Urinary bladder (tissue), 4 donors: ENCODE data around the gene IPO13. TPM values are rescaled to one million over a fixed set of nuclear protein-coding genes. Genes with fewer than 3 reads are reported as not detected.

ENCODE experiments used
- DNase-seq: peaks from one replicate; pipeline ENCODE4 v3.0.0-alpha.2; 2015; ENCODE audit errors: extremely low spot score
- H3K27ac ChIP-seq: one replicate; pipeline ENCODE4 v1.5.1; 2013; ENCODE audit warnings: low read depth, mild to moderate bottlenecking, moderate library complexity
- H3K36me3 ChIP-seq: one replicate; pipeline ENCODE4 v1.6.1; 2013; ENCODE audit warnings: mild to moderate bottlenecking, moderate library complexity; ENCODE audit not compliant: insufficient read depth
- H3K4me1 ChIP-seq: one replicate; pipeline ENCODE4 v1.6.1; 2013; ENCODE audit warnings: mild to moderate bottlenecking, moderate library complexity; ENCODE audit not compliant: insufficient read depth
- H3K4me3 ChIP-seq: one replicate; pipeline ENCODE4 v1.5.1; 2013; ENCODE audit warnings: low read depth, low read length
- WGBS: extraction: QIAGEN DNeasy Blood & Tissue Kit; methylation state at CpG from one replicate; pipeline ENCODE4 v1.1.7; 2013; 5-methylcytosine and 5-hydroxymethylcytosine counted together
- polyA plus RNA-seq: library from polyadenylated mRNA; stranded (reverse); fragments of 200-250 nt; gene quantifications from one replicate; pipeline ENCODE4 v1.2.3, GENCODE V29; 2013
- total RNA-seq: library from RNA; depleted of rRNA; stranded (reverse); fragments of >200 nt; gene quantifications from one replicate; pipeline ENCODE4 v1.2.3, GENCODE V29; 2014
- donor health status: healthy with polysubstance abuse.
- donor health status: healthy.

Gene IPO13
- total and polyA plus RNA-seq, 2 donors = 11.5 to 22.2 TPM

GRCh38 chr1:43965316-43965715 is 18.6 kb downstream of the IPO13 start:
- Histone ChIP-seq H3K4me3 (no peak overlapping the region), H3K27ac (no peak overlapping the region), H3K4me1 (no peaks in the 10 kb centered on the region), H3K36me3 (peaks cover 2% of the 10 kb centered on the region)
- WGBS = 85% methylated on average over 3 of the region's 3 CpGs
- DNase-seq = no peak

GRCh38 chr1:43968348-43968948 is 21.7 kb downstream of the IPO13 start:
- no peaks in the 10 kb centered on the region for H3K4me1 ChIP-seq
- DNase-seq = no peak
- 85% methylated on average over 6 of the region's 6 CpGs for WGBS
- H3K27ac ChIP-seq = no peak overlapping the region
- no peak overlapping the region for H3K4me3 ChIP-seq
- peaks cover 2% of the 10 kb centered on the region for H3K36me3 ChIP-seq

GRCh38 chr1:43969416-43969745 is 22.6 kb downstream of the IPO13 start:
- peaks cover 2% of the 10 kb centered on the region for H3K36me3 ChIP-seq

GRCh38 chr1:43969746-43970466 is 23.2 kb downstream of the IPO13 start, which contains the start of gene DPH2:
DPH2 (plus strand) TSS chr1:43970010; CDS start chr1:43970176, 166 bp downstream.
- H3K36me3 ChIP-seq = no peaks in the 10 kb centered on the region
- WGBS = under 1% methylated on average over 47 of the region's 47 CpGs
- no peaks in the 10 kb centered on the region for H3K4me1 ChIP-seq
- peak within 1 kb of the TSS; percentile 71 for H3K4me3 ChIP-seq
- no peak within 1 kb of the TSS for H3K27ac ChIP-seq
- peak; percentile 94 for DNase-seq

More at GRCh38 chr1:43969416-43969745, 22.6 kb downstream of the IPO13 start:
- DNase-seq = no peak
- H3K4me3 ChIP-seq = no peak overlapping the region
- WGBS = 50% methylated on average over 7 of the region's 7 CpGs
- no peak overlapping the region for H3K27ac ChIP-seq
- no peaks in the 10 kb centered on the region for H3K4me1 ChIP-seq

GRCh38 chr1:43970502-43970901 is 23.8 kb downstream of the IPO13 start:
- DNase-seq = no peak
- no peaks in the 10 kb centered on the region for H3K4me1 ChIP-seq
- H3K4me3 ChIP-seq = peak overlapping the region; percentile 71
- 58% methylated on average over 5 of the region's 5 CpGs for WGBS
- no peak overlapping the region for H3K27ac ChIP-seq
- no peaks in the 10 kb centered on the region for H3K36me3 ChIP-seq

- Histone ChIP-seq H3K4me1 (no peaks in the 10 kb centered on the region), H3K4me3 (no peak overlapping the region), H3K36me3 (no peaks in the 10 kb centered on the region), H3K27ac (no peak overlapping the region)
- DNase-seq = no peak
- 92% methylated on average over 9 of the region's 9 CpGs for WGBS
Observed at GRCh38 chr1:43970911-43971310, 24.2 kb downstream of the IPO13 start.

GRCh38 chr1:43971336-43971980 is 24.7 kb downstream of the IPO13 start:
- Histone ChIP-seq H3K36me3 (no peaks in the 10 kb centered on the region), H3K27ac (no peak overlapping the region), H3K4me1 (no peaks in the 10 kb centered on the region), H3K4me3 (no peak overlapping the region)
- no peak for DNase-seq
- WGBS = 96% methylated on average over 17 of the region's 17 CpGs

GRCh38 chr1:43973981-43974442 is 27.3 kb downstream of the IPO13 start:
- H3K4me3 ChIP-seq = peak overlapping the region; percentile 76
- H3K36me3 ChIP-seq = no peaks in the 10 kb centered on the region
- no peak overlapping the region for H3K27ac ChIP-seq
- WGBS = 41% methylated on average over 9 of the region's 9 CpGs
- DNase-seq = no peak
- H3K4me1 ChIP-seq = no peaks in the 10 kb centered on the region

GRCh38 chr1:43974443-43975248 is 27.9 kb downstream of the IPO13 start, which contains the start of gene ATP6V0B:
ATP6V0B (plus strand) TSS chr1:43974960; CDS start chr1:43975041, 81 bp downstream.
- Histone ChIP-seq H3K27ac (peak within 1 kb of the TSS; percentile 88), H3K4me1 (no peaks in the 10 kb centered on the region), H3K36me3 (no peaks in the 10 kb centered on the region), H3K4me3 (peak within 1 kb of the TSS; percentile 76)
- DNase-seq = peak; percentile 82
- under 1% methylated on average over 93 of the region's 93 CpGs for WGBS

GRCh38 chr1:43975249-43975961 is 28.7 kb downstream of the IPO13 start:
- DNase-seq = no peak
- 1% methylated on average over 34 of the region's 34 CpGs for WGBS
- Histone ChIP-seq H3K4me1 (no peaks in the 10 kb centered on the region), H3K4me3 (peak overlapping the region; percentile 76), H3K27ac (peak overlapping the region; percentile 88), H3K36me3 (no peaks in the 10 kb centered on the region)

GRCh38 chr1:43976045-43976444 is 29.3 kb downstream of the IPO13 start:
- Histone ChIP-seq H3K4me1 (no peaks in the 10 kb centered on the region), H3K27ac (no peak overlapping the region), H3K36me3 (no peaks in the 10 kb centered on the region), H3K4me3 (peak overlapping the region; percentile 76)
- DNase-seq = no peak
- 82% methylated on average over 4 of the region's 4 CpGs for whole genome bisulfite sequencing

- WGBS = 92% methylated on average over 8 of the region's 8 CpGs
- no peak for DNase-seq
- Histone ChIP-seq H3K36me3 (no peaks in the 10 kb centered on the region), H3K4me3 (no peak overlapping the region), H3K27ac (no peak overlapping the region), H3K4me1 (no peaks in the 10 kb centered on the region)
Observed at GRCh38 chr1:43976890-43977289, 30.1 kb downstream of the IPO13 start.
